Measurements from ENCODE around the gene PHLPP1. TPM values are rescaled to one million over a fixed set of nuclear protein-coding genes. Genes with fewer than 3 reads are reported as not detected.

Gene PHLPP1
- total and polyA plus RNA-seq, 12 donors = 13.8 to 61.6 (median 37.8) TPM

- DNase-seq = no peak
- Histone ChIP-seq H3K27ac (peak overlapping the region in 1 of 5 donors; percentile 31), H3K9me3 (replicated peaks in 1 of 3) (no peaks in the 10 kb centered on the region), H3K27me3 (no peaks in the 10 kb centered on the region), H3K4me1 (replicated peaks in 1 of 2) (peaks cover 11 to 27% of the 10 kb centered on the region in 2 donors), H3K4me3 (no peak overlapping the region), H3K36me3 (replicated peaks in 1 of 2) (no peaks in the 10 kb centered on the region)
- intact Hi-C loops (cut with DNase I) = no loop called here
- 55 to 63% (median 59%) methylated on average over 6 of the region's 6 CpGs for WGBS, 4 donors
- TF ChIP-seq CTCF (IDR thresholded peaks at IDR 0.05) = no peak
- no peak for TF ChIP-seq POLR2A (IDR thresholded peaks at IDR 0.05)
Observed at GRCh38 chr18:62757399-62758010, 42.2 kb downstream of the PHLPP1 start.

- Histone ChIP-seq H3K4me3 (no peak overlapping the region), H3K27ac (no peak overlapping the region), H3K4me1 (replicated peaks in 1 of 2) (peaks cover 10 to 20% of the 10 kb centered on the region in 2 donors), H3K9me3 (replicated peaks in 1 of 3) (no peaks in the 10 kb centered on the region), H3K36me3 (replicated peaks in 1 of 2) (no peaks in the 10 kb centered on the region), H3K27me3 (no peaks in the 10 kb centered on the region)
- intact Hi-C loops (cut with DNase I) = no loop called here
- TF ChIP-seq POLR2A (IDR thresholded peaks at IDR 0.05) (no peak), CTCF (IDR thresholded peaks at IDR 0.05) (no peak)
- WGBS, 4 donors = 41 to 50% (median 43%) methylated on average over 3 of the region's 3 CpGs
- no peak for DNase-seq
Observed at GRCh38 chr18:62758591-62758990, 43.2 kb downstream of the PHLPP1 start.

GRCh38 chr18:62759704-62760402, 44.5 kb downstream of the PHLPP1 start:
- peak overlapping the region in 2 of 5 donors; percentile 27 to 31 for H3K27ac ChIP-seq
- no peaks in the 10 kb centered on the region for H3K9me3 ChIP-seq (replicated peaks in 1 of 3)
- no peaks in the 10 kb centered on the region for H3K36me3 ChIP-seq (replicated peaks in 1 of 2)
- H3K4me1 ChIP-seq (replicated peaks in 1 of 2) = peaks cover 10 to 17% of the 10 kb centered on the region in 2 donors
- no peak for TF ChIP-seq CTCF (IDR thresholded peaks at IDR 0.05)
- TF ChIP-seq POLR2A (IDR thresholded peaks at IDR 0.05) = no peak
- DNase-seq = no peak
- H3K4me3 ChIP-seq = no peak overlapping the region
- no peaks in the 10 kb centered on the region for H3K27me3 ChIP-seq
- intact Hi-C loops (cut with DNase I) = no loop called here
- 63 to 76% (median 65%) methylated on average over 5 of the region's 5 CpGs for WGBS, 4 donors

GRCh38 chr18:62760403-62760734, 45.0 kb downstream of the PHLPP1 start:
- TF ChIP-seq POLR2A (IDR thresholded peaks at IDR 0.05) (no peak), CTCF (IDR thresholded peaks at IDR 0.05) (no peak)
- no peak for DNase-seq
- Histone ChIP-seq H3K9me3 (replicated peaks in 1 of 3) (no peaks in the 10 kb centered on the region), H3K36me3 (replicated peaks in 1 of 2) (no peaks in the 10 kb centered on the region), H3K27me3 (no peaks in the 10 kb centered on the region), H3K4me1 (replicated peaks in 1 of 2) (peaks cover 10 to 17% of the 10 kb centered on the region in 2 donors), H3K4me3 (no peak overlapping the region), H3K27ac (peak overlapping the region in 1 of 5 donors; percentile 31)
- intact Hi-C loops (cut with DNase I) = no loop called here
- 80 to 87% (median 84%) methylated on average over 5 of the region's 5 CpGs for WGBS, 4 donors
